Vagina (tissue), 2 donors: ENCODE results near the gene CD160.

Experiments used
- POLR2A ChIP-seq, 2 donors: fragments of 450-650 bp; IDR thresholded peaks; one replicate each; pipeline ENCODE4 v1.6.1; 2017; ENCODE audit warnings: antibody characterized with exemption in 2 of 2, mild to moderate bottlenecking in 2 of 2, moderate library complexity in 2 of 2
- POLR2AphosphoS5 ChIP-seq, 2 donors: sonication (generic); formaldehyde crosslinking; IDR thresholded peaks; one replicate each; pipeline ENCODE4 v1.9.0; 2017; ENCODE audit warnings: antibody characterized with exemption in 2 of 2, mild to moderate bottlenecking in 2 of 2, low read depth in 1 of 2; ENCODE audit not compliant: insufficient read depth in 1 of 2
- TF ChIP-seq, protein P1 (sequence below), 3 experiments: fragments of 450-650 bp in 2 of 3; fragments of 200-600 bp in 1 of 3; sonication (generic) in 1 of 3; IDR thresholded peaks; one replicate each; pipeline ENCODE4 v1.5.1; 2017 to 2019; ENCODE audit warnings: antibody characterized with exemption in 3 of 3, mild to moderate bottlenecking in 2 of 3, moderate library complexity in 2 of 3

DNA sequence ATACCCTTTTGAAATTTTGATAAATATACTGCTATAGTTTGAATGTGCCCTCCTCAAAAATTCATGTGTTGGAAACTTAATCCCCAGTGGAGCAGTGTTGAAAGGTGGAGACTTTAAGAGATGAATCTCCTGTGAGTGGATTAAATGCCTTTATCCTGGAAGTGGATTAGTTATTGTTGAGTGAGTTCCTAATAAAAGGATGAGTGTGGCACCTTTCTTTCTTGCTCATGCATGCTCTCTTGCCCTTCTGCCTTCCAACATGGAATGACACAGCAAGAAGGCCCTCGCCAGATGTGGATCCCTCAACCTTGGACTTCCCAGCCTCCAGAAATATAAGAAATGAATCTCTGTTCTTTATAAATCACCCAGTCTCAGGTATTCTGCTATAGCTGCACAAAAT, 51.8 kb downstream of the CD160 start:
- TF ChIP-seq, protein P1, sequence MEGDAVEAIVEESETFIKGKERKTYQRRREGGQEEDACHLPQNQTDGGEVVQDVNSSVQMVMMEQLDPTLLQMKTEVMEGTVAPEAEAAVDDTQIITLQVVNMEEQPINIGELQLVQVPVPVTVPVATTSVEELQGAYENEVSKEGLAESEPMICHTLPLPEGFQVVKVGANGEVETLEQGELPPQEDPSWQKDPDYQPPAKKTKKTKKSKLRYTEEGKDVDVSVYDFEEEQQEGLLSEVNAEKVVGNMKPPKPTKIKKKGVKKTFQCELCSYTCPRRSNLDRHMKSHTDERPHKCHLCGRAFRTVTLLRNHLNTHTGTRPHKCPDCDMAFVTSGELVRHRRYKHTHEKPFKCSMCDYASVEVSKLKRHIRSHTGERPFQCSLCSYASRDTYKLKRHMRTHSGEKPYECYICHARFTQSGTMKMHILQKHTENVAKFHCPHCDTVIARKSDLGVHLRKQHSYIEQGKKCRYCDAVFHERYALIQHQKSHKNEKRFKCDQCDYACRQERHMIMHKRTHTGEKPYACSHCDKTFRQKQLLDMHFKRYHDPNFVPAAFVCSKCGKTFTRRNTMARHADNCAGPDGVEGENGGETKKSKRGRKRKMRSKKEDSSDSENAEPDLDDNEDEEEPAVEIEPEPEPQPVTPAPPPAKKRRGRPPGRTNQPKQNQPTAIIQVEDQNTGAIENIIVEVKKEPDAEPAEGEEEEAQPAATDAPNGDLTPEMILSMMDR (IDR thresholded peaks at IDR 0.05), result no peak
- TF ChIP-seq POLR2A (IDR thresholded peaks at IDR 0.05), result no peak
- no peak for TF ChIP-seq POLR2AphosphoS5 (IDR thresholded peaks at IDR 0.05; ENCODE audit: insufficient read depth in 1 of 2, low read depth in 1 of 2)
